Aortic smooth muscle cell (primary cell): ENCODE measurements around the gene OR5M11. TPM values are rescaled to one million over a fixed set of nuclear protein-coding genes. Genes with fewer than 3 reads are reported as not detected.

Source experiments
- total RNA-seq: library from RNA; depleted of rRNA; stranded (reverse); fragments of >200 nt; gene quantifications from 2 replicates; pipeline ENCODE4 v1.2.3, GENCODE V29; 2014

The OR5M11 gene
- not detected in 2 replicates for total RNA-seq

DNA sequence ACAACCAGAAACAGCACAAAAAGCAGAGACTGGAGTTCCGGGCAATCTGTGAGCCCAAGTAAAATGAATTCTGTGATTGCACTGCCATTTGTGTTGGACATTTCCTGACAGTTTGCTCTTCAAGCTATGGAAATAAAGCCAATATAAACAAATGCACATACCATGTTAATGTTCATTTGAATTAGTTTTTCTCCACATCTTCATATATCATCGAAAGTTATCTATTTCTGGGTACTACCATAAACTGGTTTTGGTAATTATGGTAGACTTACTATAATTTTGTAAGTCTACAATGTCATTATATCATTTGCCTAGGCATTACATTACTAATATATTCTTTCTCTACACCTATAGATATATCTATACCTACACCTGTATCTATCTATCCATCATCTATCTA, at the start of gene OR5M11:
Gene OR5M11 (minus strand): TSS at position 101 of the 400 bp plus-strand sequence. CDS start 0 bp downstream, at position 101.

DNA sequence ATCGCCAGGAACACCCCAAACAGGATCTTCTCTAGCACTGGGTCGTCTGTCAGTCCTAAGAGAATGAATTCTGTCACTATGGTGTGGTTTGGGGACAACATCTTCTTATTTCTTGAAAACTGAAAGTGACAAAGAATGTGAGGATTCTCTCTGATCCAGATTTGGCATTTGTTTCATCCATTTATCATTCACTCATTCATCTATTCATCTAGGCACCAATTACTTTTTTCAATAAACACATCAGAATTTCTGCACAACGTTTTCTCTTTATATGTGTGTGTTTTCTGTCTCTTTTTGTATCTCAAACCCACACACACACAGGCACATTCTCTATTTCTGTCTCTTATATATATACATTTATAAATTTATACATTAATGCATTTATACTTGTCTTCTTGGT, 34.6 kb upstream of the OR5M11 start, which contains the start of gene OR5M10:
Gene OR5M10 (minus strand): TSS at position 101 of the 400 bp plus-strand sequence. CDS start 0 bp downstream, at position 101.

Other genes with a start within 250 kb of the OR5M11 start
- not detected in 2 replicates for gene OR8K3, start 228.1 kb downstream of the OR5M11 start, total RNA-seq
- not detected in 2 replicates for gene OR8K1, start 197.2 kb downstream of the OR5M11 start, total RNA-seq
- gene OR8J1, start 189.0 kb downstream of the OR5M11 start, total RNA-seq, result not detected in 2 replicates
- gene OR8U1, start 167.6 kb downstream of the OR5M11 start, total RNA-seq, result not detected in 2 replicates
- not detected in 2 replicates for gene OR5AL1, start 130.6 kb downstream of the OR5M11 start, total RNA-seq
- not detected in 2 replicates for gene OR5M3, start 69.9 kb downstream of the OR5M11 start, total RNA-seq
- not detected in 2 replicates for gene OR5M8, start 51.9 kb downstream of the OR5M11 start, total RNA-seq
- not detected in 2 replicates for gene OR5M10, start 34.5 kb upstream of the OR5M11 start, total RNA-seq
- gene OR5M1, start 71.6 kb upstream of the OR5M11 start, total RNA-seq, result not detected in 2 replicates
- gene OR5AP2, start 99.2 kb upstream of the OR5M11 start, total RNA-seq, result not detected in 2 replicates
- not detected in 2 replicates for gene OR5AR1, start 120.4 kb upstream of the OR5M11 start, total RNA-seq
- not detected in 2 replicates for gene OR9G1, start 155.8 kb upstream of the OR5M11 start, total RNA-seq
- gene OR9G4, start 205.4 kb upstream of the OR5M11 start, total RNA-seq, result not detected in 2 replicates